GM10266 (cell line): ENCODE results near the gene MCIDAS.

ENCODE experiments used
- DNase-seq: peaks from one replicate; pipeline ENCODE4 v3.0.0; 2012; ENCODE audit errors: extremely low spot score
- TF ChIP-seq, protein P1 (sequence below): IDR thresholded peaks from 2 replicates; pipeline ENCODE4 v1.5.1; 2012; ENCODE audit warnings: mild to moderate bottlenecking, low read depth; ENCODE audit not compliant: control insufficient read depth, insufficient read depth; ENCODE audit errors: missing control alignments

MCIDAS gene

DNA sequence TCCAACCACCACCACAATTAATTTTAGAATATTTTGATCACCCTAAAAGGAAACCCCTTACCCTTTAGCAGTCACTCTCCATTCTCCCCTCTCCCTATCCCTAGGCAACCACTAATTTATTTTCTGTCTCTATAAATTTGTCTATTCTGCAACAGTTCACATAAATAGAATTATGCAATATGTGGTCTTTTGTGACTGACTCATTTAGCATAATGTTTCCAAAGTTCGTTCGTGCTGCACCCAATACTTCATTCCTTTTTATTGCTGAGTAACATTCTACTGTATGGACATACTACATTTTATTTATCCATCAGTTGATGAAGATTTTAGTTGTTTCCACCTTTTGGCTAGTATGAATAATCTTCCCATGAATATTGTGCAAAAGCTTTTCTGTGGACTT, 36.0 kb downstream of the MCIDAS start:
- TF ChIP-seq, protein P1, sequence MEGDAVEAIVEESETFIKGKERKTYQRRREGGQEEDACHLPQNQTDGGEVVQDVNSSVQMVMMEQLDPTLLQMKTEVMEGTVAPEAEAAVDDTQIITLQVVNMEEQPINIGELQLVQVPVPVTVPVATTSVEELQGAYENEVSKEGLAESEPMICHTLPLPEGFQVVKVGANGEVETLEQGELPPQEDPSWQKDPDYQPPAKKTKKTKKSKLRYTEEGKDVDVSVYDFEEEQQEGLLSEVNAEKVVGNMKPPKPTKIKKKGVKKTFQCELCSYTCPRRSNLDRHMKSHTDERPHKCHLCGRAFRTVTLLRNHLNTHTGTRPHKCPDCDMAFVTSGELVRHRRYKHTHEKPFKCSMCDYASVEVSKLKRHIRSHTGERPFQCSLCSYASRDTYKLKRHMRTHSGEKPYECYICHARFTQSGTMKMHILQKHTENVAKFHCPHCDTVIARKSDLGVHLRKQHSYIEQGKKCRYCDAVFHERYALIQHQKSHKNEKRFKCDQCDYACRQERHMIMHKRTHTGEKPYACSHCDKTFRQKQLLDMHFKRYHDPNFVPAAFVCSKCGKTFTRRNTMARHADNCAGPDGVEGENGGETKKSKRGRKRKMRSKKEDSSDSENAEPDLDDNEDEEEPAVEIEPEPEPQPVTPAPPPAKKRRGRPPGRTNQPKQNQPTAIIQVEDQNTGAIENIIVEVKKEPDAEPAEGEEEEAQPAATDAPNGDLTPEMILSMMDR = no peak
- DNase-seq = no peak

DNA sequence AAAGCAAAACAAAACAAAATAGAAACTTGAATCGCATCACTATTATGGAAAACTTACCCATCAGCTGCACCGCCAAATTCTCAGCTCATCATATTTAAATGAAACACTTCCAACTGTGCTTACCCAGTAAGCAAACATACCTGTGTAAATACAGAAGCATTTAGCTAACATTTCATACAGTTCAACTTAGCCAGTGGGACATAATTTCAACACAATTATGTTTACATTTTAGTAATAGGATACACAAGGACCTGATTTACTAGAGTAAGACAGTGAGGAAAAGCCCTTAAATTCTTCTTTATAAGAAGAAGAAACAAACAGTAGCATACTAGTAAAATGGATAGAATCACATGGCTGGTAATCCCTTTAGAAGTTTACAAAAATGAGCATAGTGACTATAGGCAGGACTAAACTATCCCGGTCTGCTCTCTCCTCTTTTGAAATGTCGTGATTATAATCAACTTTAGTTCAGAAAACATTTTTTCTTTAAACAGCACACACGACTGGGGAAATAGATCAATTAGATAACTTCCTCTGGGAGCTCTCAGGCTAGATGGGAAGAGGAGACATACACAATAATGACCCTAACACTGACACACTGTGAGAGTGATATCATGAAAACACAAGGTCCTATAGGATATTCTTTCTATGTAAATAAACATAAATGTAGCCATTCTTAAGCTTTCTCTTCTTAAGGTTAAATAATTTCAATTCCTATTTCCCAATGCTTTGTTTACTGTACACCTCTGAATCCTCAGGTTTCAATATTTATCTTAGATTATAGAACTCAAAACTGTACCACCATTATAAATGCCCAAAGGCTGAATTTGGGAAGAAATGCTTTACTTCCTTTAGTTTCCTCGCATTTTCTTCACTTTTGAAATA, 38.2 kb downstream of the MCIDAS start:
- no peak for DNase-seq
- TF ChIP-seq, protein P1 = no peak

DNA sequence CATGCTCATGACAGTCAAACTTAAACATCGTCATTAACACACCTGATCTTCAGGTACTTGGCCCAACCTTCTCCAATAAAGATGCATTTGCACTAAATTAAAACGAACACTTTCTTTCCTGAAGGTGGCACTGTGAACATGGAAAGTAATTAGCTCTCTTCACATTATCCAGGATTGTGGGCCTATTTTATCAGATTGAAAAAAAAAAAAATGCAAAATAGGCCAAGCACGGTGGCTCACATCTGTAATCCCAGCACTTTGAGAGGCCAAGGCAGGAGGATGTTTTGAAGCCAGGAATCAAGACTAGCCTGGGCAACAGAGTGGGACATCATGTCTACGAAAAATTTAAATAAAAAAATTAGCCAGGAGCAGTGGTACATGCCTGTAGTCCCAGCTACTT, 39.7 kb downstream of the MCIDAS start:
- DNase-seq = no peak
- TF ChIP-seq, protein P1 = no peak

DNA sequence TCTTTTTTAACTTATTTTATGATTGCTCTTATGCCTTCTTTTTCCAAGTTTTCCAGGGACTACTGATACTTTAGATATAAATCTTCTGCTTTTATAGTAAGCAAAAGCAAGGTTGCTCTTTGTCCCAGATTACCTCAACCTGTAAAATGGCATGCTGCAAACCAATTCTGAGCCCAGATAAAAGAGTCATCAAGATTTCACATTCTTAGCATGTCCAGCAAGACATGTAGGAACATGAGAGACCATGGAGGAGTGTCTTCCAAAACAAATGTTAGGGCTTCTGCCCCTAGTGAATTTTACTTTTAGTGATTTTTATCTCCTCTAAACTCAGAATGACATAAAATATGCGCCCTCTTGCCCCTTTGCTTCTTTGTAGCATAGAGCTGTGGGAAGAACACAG, 47.1 kb downstream of the MCIDAS start:
- DNase-seq = no peak
- TF ChIP-seq, protein P1 = no peak

DNA sequence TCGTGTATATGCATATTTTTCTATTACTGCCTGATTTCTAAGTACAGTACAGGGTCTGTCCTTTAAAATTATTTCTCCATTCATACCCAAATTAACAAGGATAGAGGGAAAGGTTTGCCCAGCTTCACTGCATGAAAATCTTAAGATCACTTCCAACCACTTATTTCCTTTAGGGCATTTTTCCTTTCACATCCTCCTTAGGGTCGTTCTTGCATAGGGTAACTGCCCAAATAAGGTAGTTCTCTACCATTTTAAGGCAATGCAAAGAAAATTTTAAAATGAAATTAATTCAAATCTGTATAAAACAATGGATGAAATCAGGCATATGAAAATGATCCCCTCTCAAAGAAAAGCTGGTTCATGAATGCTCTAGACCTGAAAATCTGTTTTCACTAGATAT, 50.0 kb downstream of the MCIDAS start:
- DNase-seq = no peak
- TF ChIP-seq, protein P1 = no peak

DNA sequence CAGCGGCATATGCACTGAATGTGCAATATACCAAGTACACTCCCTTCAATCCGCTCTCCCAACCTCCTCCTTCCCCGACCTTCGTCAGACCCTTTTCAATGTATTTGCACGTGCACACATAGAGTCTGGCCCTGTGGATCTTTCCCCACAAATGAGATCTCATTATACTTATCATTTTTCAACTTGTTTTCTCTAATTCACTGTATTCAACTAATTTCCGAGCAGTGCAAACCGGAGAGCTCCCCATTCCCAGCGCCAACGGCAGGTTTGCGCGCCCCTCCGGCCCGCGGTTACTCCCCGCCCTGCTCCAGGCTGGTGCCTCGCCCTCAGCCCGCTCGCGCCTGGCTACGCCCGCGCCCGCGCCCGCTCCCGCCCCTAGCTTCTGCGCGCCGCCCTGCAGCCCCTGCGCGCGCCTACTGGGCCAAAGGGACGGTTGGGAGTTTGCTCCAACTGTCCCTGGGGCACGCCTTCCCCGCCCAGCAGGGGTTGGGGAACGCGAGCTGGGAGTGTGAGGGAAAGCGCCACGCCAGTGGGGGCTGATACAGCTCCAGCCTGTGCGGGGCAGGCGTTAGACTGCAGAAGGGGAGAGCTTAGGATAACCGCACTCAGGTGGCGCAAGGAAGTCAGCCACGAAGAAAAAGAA, 50.8 kb downstream of the MCIDAS start:
- DNase-seq = no peak
- TF ChIP-seq, protein P1 = no peak

DNA sequence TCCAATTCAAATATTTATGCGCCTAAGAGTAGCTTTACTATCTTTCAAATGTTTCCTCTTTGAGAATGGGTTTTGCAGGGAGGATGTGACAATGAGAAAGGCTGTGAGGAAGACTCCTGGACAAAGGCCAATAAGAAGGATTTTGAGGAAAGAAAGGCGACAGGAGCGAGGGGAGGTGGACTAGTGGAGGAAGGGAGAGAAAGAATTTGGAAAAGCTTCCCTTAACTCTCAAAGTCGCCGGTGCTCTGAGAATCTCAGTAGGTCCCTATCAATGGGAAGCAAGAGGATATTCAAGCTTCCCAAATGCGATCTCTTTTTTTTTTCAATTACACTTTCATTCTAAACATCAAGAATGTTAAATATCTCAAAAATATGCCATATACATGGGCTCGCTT, 51.3 kb downstream of the MCIDAS start:
- no peak for DNase-seq
- TF ChIP-seq, protein P1 = no peak
